Mucosa of rectum (tissue), 2 donors: ENCODE data around the gene PNRC2.
A peak's percentile ranks its signal among the peaks of the same experiment; 100 is the strongest.
"Not testable (repeated sequence)": the region's sequence is repeated elsewhere in the genome, so short reads cannot be mapped to it uniquely, and the experiment has no call there.

Experiments
- H3K27ac ChIP-seq, 2 donors: one replicate each; pipeline ENCODE4 v1.7.0; 2013; ENCODE audit warnings: inconsistent platforms in 2 of 2, low read depth in 2 of 2, low read length in 2 of 2
- H3K27me3 ChIP-seq, 2 donors: one replicate each; pipeline ENCODE4 v1.7.0; 2013; ENCODE audit warnings: low read length in 2 of 2; ENCODE audit not compliant: control insufficient read depth in 2 of 2, insufficient read depth in 2 of 2
- H3K36me3 ChIP-seq, 2 donors: one replicate each; pipeline ENCODE4 v1.7.0; 2013; ENCODE audit warnings: low read length in 2 of 2; ENCODE audit not compliant: control insufficient read depth in 2 of 2, insufficient read depth in 2 of 2
- H3K4me1 ChIP-seq, 2 donors: one replicate each; pipeline ENCODE4 v1.7.0; 2013; ENCODE audit warnings: low read length in 2 of 2, mild to moderate bottlenecking in 1 of 2; ENCODE audit not compliant: control insufficient read depth in 2 of 2, insufficient read depth in 2 of 2
- H3K4me3 ChIP-seq, 2 donors: one replicate each; pipeline ENCODE4 v1.7.0; 2013; ENCODE audit warnings: low read length in 2 of 2
- H3K9ac ChIP-seq, 2 donors: one replicate each; pipeline ENCODE4 v1.7.0; 2013; ENCODE audit warnings: low read length in 2 of 2, low read depth in 1 of 2, mild to moderate bottlenecking in 1 of 2
- H3K9me3 ChIP-seq, 2 donors: one replicate each; pipeline ENCODE4 v1.7.0; 2013; ENCODE audit warnings: low read length in 2 of 2; ENCODE audit not compliant: control insufficient read depth in 2 of 2
- donor health status: healthy.
- donor health status: Normal muscosa, but diverticular disease.

Gene PNRC2

DNA sequence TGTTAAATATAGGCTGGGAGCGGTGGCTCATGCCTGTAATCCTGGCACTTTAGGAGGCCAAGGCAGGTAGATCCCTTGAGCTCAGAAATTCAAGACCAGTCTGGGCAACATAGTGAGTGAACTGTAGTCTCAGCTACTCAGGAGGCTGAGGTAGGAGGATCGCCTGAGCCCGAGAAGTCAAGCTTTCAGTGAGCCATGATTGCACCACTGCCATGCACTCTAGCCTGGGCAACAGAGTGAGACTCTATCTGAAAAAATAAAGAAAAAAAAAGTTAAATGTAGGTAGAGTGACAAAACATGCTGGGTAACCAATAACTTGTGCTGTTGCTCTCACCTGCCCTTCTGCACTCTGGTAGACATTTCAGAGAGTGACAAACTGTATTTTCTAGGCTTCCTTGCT lies 45.5 kb downstream of the PNRC2 start:
- no peaks in the 10 kb centered on the region for H3K27me3 ChIP-seq
- H3K36me3 ChIP-seq = no peaks in the 10 kb centered on the region
- H3K9ac ChIP-seq = no peak overlapping the region
- H3K27ac ChIP-seq = no peak overlapping the region
- H3K4me3 ChIP-seq = no peak overlapping the region
- H3K4me1 ChIP-seq = peaks cover 2 to 11% of the 10 kb centered on the region in 2 donors
- H3K9me3 ChIP-seq = no peaks in the 10 kb centered on the region

- Histone ChIP-seq H3K27ac (no peak overlapping the region), H3K27me3 (no peaks in the 10 kb centered on the region), H3K4me3 (no peak overlapping the region), H3K9ac (no peak overlapping the region), H3K4me1 (peaks cover 12 to 18% of the 10 kb centered on the region in 2 donors), H3K36me3 (no peaks in the 10 kb centered on the region), H3K9me3 (no peaks in the 10 kb centered on the region)
Measured at GRCh38 chr1:24007079-24007478, 47.5 kb downstream of the PNRC2 start.

DNA sequence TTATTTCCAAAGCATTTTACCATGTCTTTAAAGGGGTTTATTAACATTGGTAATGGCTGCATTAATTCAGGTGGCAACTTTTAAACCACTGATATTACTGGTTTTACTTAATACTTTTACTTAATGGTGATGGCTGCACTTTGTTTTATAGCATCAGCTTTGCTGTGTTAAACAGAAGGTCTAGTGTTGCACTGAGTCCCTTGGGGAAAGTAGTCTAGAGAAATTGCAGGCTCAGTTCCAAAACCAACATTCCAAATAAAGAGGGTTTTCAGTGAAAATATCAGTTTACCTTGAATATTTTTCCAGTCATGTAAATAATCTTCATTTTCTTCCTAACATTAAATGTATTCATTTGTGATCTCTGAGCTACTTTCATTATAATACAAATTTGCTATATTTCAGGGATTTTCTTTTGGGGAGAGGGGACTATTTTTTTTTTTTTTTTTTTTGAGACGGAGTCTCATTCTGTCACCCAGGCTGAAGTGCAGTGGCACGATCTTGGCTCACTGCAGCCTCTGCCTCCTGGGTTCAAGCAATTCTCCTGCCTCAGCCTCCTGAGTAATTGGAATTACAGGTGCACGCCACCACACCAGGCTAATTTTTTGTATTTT lies 49.1 kb downstream of the PNRC2 start:
- H3K27me3 ChIP-seq, H3K9ac ChIP-seq, H3K9me3 ChIP-seq, H3K27ac ChIP-seq, H3K36me3 ChIP-seq, H3K4me3 ChIP-seq: not testable (repeated sequence)
- peaks cover 12 to 15% of the 10 kb centered on the region in 2 donors for H3K4me1 ChIP-seq

DNA sequence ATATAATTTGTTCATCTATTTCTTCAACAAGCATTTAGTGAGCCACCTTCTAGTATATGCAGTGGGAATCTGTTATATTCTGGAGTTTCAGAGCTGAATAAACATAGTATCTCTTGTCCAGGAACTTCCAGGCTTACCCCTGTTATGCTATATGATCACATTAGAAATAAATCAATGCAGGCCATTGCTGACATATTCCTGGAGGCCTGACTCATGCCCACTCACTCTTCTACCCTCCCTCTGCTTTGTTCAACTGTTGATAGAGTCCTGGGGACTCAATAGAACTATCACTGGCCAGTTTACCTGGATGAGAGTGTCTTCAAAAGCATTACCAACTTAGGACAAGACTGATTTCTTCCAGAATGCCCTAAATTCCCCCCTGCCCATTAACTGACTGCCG lies 49.8 kb downstream of the PNRC2 start:
- H3K9ac ChIP-seq = no peak overlapping the region
- H3K4me1 ChIP-seq = peaks cover 12 to 15% of the 10 kb centered on the region in 2 donors
- peaks cover 0 to 2% of the 10 kb centered on the region in 2 donors for H3K27me3 ChIP-seq
- H3K4me3 ChIP-seq = no peak overlapping the region
- no peaks in the 10 kb centered on the region for H3K36me3 ChIP-seq
- H3K9me3 ChIP-seq = no peaks in the 10 kb centered on the region
- H3K27ac ChIP-seq = no peak overlapping the region

DNA sequence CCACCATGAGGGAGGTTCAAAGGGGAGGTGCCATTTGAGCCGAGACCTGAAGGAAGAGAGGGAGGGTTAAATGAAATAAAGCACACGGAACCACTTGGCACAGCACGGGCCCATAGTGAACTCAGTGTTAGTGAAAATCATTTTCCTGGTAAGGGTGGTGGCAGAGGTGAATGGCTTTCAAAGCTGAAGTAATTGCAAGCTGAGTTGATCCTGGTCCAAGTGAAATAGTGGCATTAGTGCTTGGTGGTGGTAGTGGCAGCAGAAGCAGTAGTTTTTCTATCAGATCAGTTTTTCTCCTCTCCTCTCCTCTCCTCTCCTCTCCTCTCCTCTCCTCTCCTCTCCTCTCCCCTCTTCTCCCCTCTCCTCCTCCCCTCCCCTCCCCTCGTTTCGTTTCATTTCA lies 51.0 kb downstream of the PNRC2 start:
- Histone ChIP-seq H3K9me3 (no peaks in the 10 kb centered on the region), H3K4me3 (no peak overlapping the region), H3K36me3 (no peaks in the 10 kb centered on the region), H3K9ac (peak overlapping the region in 1 of 2 donors; percentile 20), H3K4me1 (peaks cover 21 to 25% of the 10 kb centered on the region in 2 donors), H3K27me3 (peaks cover 0 to 2% of the 10 kb centered on the region in 2 donors), H3K27ac (peak overlapping the region; percentile 43 to 48)

DNA sequence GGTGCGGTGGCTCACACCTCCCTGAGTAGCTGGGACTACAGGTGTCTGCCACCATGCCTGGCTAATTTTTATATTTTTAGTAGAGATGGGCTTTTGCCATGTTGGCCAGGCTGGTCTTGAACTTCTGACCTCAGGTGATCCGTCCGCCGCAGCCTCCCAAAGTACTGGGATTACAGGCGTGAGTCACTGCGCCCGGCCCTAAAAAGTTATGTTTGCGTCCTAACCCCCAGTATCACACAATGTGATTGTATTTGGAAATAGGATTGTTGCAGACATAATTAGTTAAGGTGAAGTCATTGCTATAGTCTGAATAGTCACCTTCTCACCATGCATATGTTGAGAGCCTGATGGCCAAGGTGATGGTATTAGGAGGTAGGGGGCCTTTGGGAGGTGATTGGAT lies 53.2 kb downstream of the PNRC2 start:
- H3K9me3 ChIP-seq, H3K27me3 ChIP-seq, H3K27ac ChIP-seq, H3K4me3 ChIP-seq, H3K9ac ChIP-seq, H3K36me3 ChIP-seq: not testable (repeated sequence)
- H3K4me1 ChIP-seq = peaks cover 28 to 38% of the 10 kb centered on the region in 2 donors
